Osteocyte (in vitro differentiated cells): ENCODE data around the gene MDM2. TPM values are rescaled to one million over a fixed set of nuclear protein-coding genes. Genes with fewer than 3 reads are reported as not detected.
"Not testable (repeated sequence)": the region's sequence is repeated elsewhere in the genome, so short reads cannot be mapped to it uniquely, and the experiment has no call there.

Experiments used
- DNase-seq: peaks from one replicate; pipeline ENCODE4 v3.0.0; 2021; ENCODE audit warnings: mixed read lengths; ENCODE audit not compliant: unreplicated experiment; ENCODE audit errors: extremely low spot score
- H3K27ac Mint-ChIP-seq: one replicate; pipeline ENCODE4 v1.8.0; 2021; ENCODE audit warnings: mild to moderate bottlenecking, mixed read lengths; ENCODE audit not compliant: unreplicated experiment
- H3K27me3 Mint-ChIP-seq: one replicate; pipeline ENCODE4 v1.8.0; 2021; ENCODE audit warnings: mixed read lengths; ENCODE audit not compliant: unreplicated experiment
- H3K36me3 Mint-ChIP-seq: one replicate; pipeline ENCODE4 v1.8.0; 2021; ENCODE audit warnings: mixed read lengths; ENCODE audit not compliant: unreplicated experiment
- H3K4me1 Mint-ChIP-seq: one replicate; pipeline ENCODE4 v1.8.0; 2021; ENCODE audit warnings: mixed read lengths; ENCODE audit not compliant: unreplicated experiment
- H3K4me3 Mint-ChIP-seq: one replicate; pipeline ENCODE4 v1.8.0; 2021; ENCODE audit warnings: mild to moderate bottlenecking, moderate library complexity, mixed read lengths; ENCODE audit not compliant: unreplicated experiment
- H3K9me3 Mint-ChIP-seq: one replicate; pipeline ENCODE4 v1.8.0; 2021; ENCODE audit warnings: mixed read lengths; ENCODE audit not compliant: unreplicated experiment
- CTCF ChIP-seq: fragments of 200-600 bp; sonication (generic); IDR thresholded peaks from 2 replicates; pipeline ENCODE4 v1.5.0; 2021; ENCODE audit warnings: antibody characterized with exemption, mild to moderate bottlenecking, moderate library complexity
- total RNA-seq: library from RNA; stranded (reverse); gene quantifications from 2 replicates; pipeline ENCODE4 v1.2.1, GENCODE V29; 2021

Gene MDM2
- total RNA-seq, 1 donor from 2014 or later = 131 TPM

GRCh38 chr12:68800294-68800693, 7.7 kb upstream of the MDM2 start:
- Mint-ChIP-seq H3K9me3 (no peaks in the 10 kb centered on the region), H3K27ac (no peak overlapping the region), H3K27me3 (no peaks in the 10 kb centered on the region), H3K4me3 (no peak overlapping the region), H3K36me3 (no peaks in the 10 kb centered on the region), H3K4me1 (no peaks in the 10 kb centered on the region)
- TF ChIP-seq CTCF = no peak
- DNase-seq = no peak

- not testable (repeated sequence) for H3K27ac Mint-ChIP-seq, DNase-seq, H3K27me3 Mint-ChIP-seq, H3K4me1 Mint-ChIP-seq, H3K4me3 Mint-ChIP-seq, H3K36me3 Mint-ChIP-seq, H3K9me3 Mint-ChIP-seq
Observed at GRCh38 chr12:68801124-68801523, 6.9 kb upstream of the MDM2 start.

- H3K27ac Mint-ChIP-seq, H3K9me3 Mint-ChIP-seq, DNase-seq: not testable (repeated sequence)
Observed at GRCh38 chr12:68802372-68802745, 5.6 kb upstream of the MDM2 start.

GRCh38 chr12:68802911-68803651, 4.9 kb upstream of the MDM2 start:
- not testable (repeated sequence) for H3K36me3 Mint-ChIP-seq, H3K9me3 Mint-ChIP-seq, H3K4me3 Mint-ChIP-seq, H3K27ac Mint-ChIP-seq, H3K27me3 Mint-ChIP-seq, H3K4me1 Mint-ChIP-seq
- peak; percentile 54 for DNase-seq

More at GRCh38 chr12:68802372-68802745, 5.6 kb upstream of the MDM2 start:
- not testable (repeated sequence) for H3K36me3 Mint-ChIP-seq, H3K4me1 Mint-ChIP-seq, H3K4me3 Mint-ChIP-seq, H3K27me3 Mint-ChIP-seq

GRCh38 chr12:68803948-68804656, 3.9 kb upstream of the MDM2 start:
- no peak overlapping the region for H3K4me3 Mint-ChIP-seq
- H3K27ac Mint-ChIP-seq = no peak overlapping the region
- no peak for DNase-seq

More at GRCh38 chr12:68803948-68804656, 3.9 kb upstream of the MDM2 start:
- Mint-ChIP-seq H3K4me1 (peaks cover 4% of the 10 kb centered on the region), H3K27me3 (no peaks in the 10 kb centered on the region), H3K36me3 (peaks cover 2% of the 10 kb centered on the region), H3K9me3 (no peaks in the 10 kb centered on the region)
- TF ChIP-seq CTCF = no peak
